Measurements from ENCODE around the gene TRPV4.

TRPV4 gene

GRCh38 chr12:109827566-109828550 is 5.3 kb downstream of the TRPV4 start:
- DNase-seq: no peak

- DNase-seq: no peak
These were observed 6.1 kb downstream of the TRPV4 start for GRCh38 chr12:109827080-109827479.

GRCh38 chr12:109824731-109825130 is 8.5 kb downstream of the TRPV4 start:
- no peak for DNase-seq

GRCh38 chr12:109822951-109823411 is 10.2 kb downstream of the TRPV4 start:
- DNase-seq: no peak

GRCh38 chr12:109822416-109822815 is 10.8 kb downstream of the TRPV4 start:
- no peak for DNase-seq

GRCh38 chr12:109821968-109822367 is 11.2 kb downstream of the TRPV4 start:
- no peak for DNase-seq

- peak; percentile 63 for DNase-seq
These were observed 12.3 kb downstream of the TRPV4 start for GRCh38 chr12:109820816-109821381.

GRCh38 chr12:109818905-109819500 is 14.2 kb downstream of the TRPV4 start:
- peak; percentile 54 for DNase-seq

GRCh38 chr12:109818253-109818652 is 14.9 kb downstream of the TRPV4 start:
- no peak for DNase-seq

GRCh38 chr12:109817627-109818231 is 15.5 kb downstream of the TRPV4 start:
- peak; percentile 24 for DNase-seq

GRCh38 chr12:109816870-109817269 is 16.3 kb downstream of the TRPV4 start:
- DNase-seq: no peak

GRCh38 chr12:109815757-109816617 is 17.2 kb downstream of the TRPV4 start:
- DNase-seq: peak; percentile 38

- no peak for DNase-seq
These were observed 18.0 kb downstream of the TRPV4 start for GRCh38 chr12:109815225-109815624.

GRCh38 chr12:109814600-109815150 is 18.5 kb downstream of the TRPV4 start:
- DNase-seq: no peak

- no peak for DNase-seq
These were observed 19.3 kb downstream of the TRPV4 start for GRCh38 chr12:109813810-109814416.

GRCh38 chr12:109811624-109811995 is 21.6 kb downstream of the TRPV4 start:
- peak; percentile 52 for DNase-seq

- no peak for DNase-seq
These were observed 22.1 kb downstream of the TRPV4 start for GRCh38 chr12:109810954-109811623.

- no peak for DNase-seq
These were observed 24.1 kb downstream of the TRPV4 start for GRCh38 chr12:109808876-109809646.

GRCh38 chr12:109807954-109808643 is 25.1 kb downstream of the TRPV4 start:
- DNase-seq: no peak
